ENCODE data around the gene STARD3. TPM values are rescaled to one million over a fixed set of nuclear protein-coding genes. Genes with fewer than 3 reads are reported as not detected.
"Not testable (repeated sequence)": the region's sequence is repeated elsewhere in the genome, so short reads cannot be mapped to it uniquely, and the experiment has no call there.

The STARD3 gene
- total RNA-seq, 1 donor from 2014 or later, result 18.4 TPM

DNA sequence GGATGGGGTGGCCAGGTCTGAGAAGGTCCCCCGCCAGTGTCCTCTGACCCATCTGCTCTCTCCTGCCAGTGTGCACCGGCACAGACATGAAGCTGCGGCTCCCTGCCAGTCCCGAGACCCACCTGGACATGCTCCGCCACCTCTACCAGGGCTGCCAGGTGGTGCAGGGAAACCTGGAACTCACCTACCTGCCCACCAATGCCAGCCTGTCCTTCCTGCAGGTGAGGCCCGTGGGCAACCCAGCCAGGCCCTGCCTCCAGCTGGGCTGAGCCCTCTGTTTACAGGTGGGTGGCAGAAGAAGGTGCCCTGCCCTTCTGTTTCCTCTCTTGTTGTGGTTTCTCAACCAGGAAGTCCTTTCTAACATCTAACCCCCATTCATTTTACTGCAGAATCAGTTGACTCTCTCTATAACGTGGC is 70.0 kb downstream of the STARD3 start:
- DNase-seq (ENCODE audit: low read depth), result no peak
- Histone ChIP-seq H3K36me3 (ENCODE audit: control insufficient read depth, insufficient read depth, low read length) (peaks cover 36% of the 10 kb centered on the region), H3K27me3 (ENCODE audit: control insufficient read depth, insufficient read depth, low read length) (no peaks in the 10 kb centered on the region), H3K4me3 (ENCODE audit: low read depth, low read length) (no peak overlapping the region)
- peak; percentile 75 for FAIRE-seq
- no peak for TF ChIP-seq CTCF (IDR thresholded peaks at IDR 0.05; ENCODE audit: insufficient read depth, low read length, severe bottlenecking)

DNA sequence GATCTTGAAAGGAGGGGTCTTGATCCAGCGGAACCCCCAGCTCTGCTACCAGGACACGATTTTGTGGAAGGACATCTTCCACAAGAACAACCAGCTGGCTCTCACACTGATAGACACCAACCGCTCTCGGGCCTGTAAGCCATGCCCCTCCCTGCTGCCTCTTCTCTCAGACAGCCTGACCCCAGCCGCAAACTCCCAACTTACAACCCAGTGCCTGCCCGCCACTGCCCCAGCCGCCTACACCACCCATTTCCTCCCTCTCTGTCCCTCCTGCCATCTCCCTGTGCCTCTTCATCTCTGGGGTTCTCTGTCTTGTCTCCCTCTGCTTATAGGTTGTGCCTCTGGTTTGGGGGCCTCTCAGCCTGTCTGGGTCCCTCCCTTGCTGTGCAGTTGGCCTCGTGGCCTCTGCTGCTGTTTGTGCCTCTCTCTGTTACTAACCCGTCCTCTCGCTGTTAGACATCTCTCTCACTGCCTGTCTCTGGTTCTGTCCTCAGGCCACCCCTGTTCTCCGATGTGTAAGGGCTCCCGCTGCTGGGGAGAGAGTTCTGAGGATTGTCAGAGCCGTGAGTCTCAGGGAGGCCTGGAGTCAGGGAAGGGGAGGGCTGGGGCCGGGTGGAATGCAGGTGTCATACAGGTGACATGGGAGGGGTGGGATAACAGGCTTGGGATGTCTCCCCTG is 72.5 kb downstream of the STARD3 start:
- no peak for TF ChIP-seq CTCF (IDR thresholded peaks at IDR 0.05; ENCODE audit: insufficient read depth, low read length, severe bottlenecking)
- H3K4me3 ChIP-seq (ENCODE audit: low read depth, low read length), result no peak overlapping the region
- H3K27me3 ChIP-seq (ENCODE audit: control insufficient read depth, insufficient read depth, low read length), result no peaks in the 10 kb centered on the region
- DNase-seq (ENCODE audit: low read depth), result no peak
- no peak for FAIRE-seq
- peaks cover 39% of the 10 kb centered on the region for H3K36me3 ChIP-seq (ENCODE audit: control insufficient read depth, insufficient read depth, low read length)

DNA sequence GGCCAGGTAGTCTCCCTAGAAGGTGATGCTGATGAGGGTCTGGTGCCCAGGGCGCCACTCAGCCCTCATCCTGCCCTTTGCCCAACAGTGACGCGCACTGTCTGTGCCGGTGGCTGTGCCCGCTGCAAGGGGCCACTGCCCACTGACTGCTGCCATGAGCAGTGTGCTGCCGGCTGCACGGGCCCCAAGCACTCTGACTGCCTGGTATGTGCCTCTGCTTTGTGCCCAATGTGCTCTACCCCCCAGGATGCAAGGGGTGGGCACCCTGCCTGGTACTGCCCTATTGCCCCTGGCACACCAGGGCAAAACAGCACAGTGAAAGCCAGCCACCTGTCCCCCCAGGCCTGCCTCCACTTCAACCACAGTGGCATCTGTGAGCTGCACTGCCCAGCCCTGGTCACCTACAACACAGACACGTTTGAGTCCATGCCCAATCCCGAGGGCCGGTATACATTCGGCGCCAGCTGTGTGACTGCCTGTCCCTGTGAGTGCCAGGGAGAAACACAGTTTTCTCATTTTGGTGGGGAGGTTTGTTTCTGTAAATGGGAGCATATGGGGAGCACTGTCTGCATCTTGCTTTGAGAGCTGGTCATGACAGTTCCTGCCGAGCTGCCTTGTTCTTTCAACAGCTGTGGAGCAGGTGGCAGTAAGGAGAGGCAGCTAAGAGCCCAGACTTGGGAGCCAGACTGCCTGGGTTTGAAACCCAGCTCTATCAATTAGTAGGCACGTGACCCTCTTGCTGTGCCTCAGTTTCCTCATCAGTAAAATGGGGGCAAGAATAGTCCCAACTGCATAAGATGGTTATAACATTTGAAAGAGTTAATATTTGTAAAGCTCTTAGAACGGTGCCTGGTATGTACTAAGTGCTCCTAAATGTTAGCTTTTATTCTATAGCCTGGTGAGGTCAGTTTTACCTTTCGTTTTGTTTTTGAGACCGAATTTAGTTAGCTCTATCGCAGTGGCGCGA is 73.3 kb downstream of the STARD3 start:
- FAIRE-seq (peak; percentile 47), DNase-seq (ENCODE audit: low read depth) (no peak)
- H3K36me3 ChIP-seq (ENCODE audit: control insufficient read depth, insufficient read depth, low read length), result peaks cover 39% of the 10 kb centered on the region
- no peak for TF ChIP-seq CTCF (IDR thresholded peaks at IDR 0.05; ENCODE audit: insufficient read depth, low read length, severe bottlenecking)
- no peak overlapping the region for H3K4me3 ChIP-seq (ENCODE audit: low read depth, low read length)
- H3K27me3 ChIP-seq (ENCODE audit: control insufficient read depth, insufficient read depth, low read length), result no peaks in the 10 kb centered on the region

GRCh38 chr17:39711071-39711470 is 74.1 kb downstream of the STARD3 start:
- not testable (repeated sequence) for H3K27me3 ChIP-seq (ENCODE audit: control insufficient read depth, insufficient read depth, low read length); FAIRE-seq; DNase-seq (ENCODE audit: low read depth); H3K4me3 ChIP-seq (ENCODE audit: low read depth, low read length)
- peaks cover 43% of the 10 kb centered on the region for H3K36me3 ChIP-seq (ENCODE audit: control insufficient read depth, insufficient read depth, low read length)

DNA sequence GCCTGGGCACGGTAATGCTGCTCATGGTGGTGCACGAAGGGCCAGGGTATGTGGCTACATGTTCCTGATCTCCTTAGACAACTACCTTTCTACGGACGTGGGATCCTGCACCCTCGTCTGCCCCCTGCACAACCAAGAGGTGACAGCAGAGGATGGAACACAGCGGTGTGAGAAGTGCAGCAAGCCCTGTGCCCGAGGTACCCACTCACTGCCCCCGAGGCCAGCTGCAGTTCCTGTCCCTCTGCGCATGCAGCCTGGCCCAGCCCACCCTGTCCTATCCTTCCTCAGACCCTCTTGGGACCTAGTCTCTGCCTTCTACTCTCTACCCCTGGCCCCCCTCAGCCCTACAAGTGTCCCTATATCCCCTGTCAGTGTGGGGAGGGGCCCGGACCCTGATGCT is 74.9 kb downstream of the STARD3 start:
- H3K4me3 ChIP-seq (ENCODE audit: low read depth, low read length), result no peak overlapping the region
- H3K27me3 ChIP-seq (ENCODE audit: control insufficient read depth, insufficient read depth, low read length), result no peaks in the 10 kb centered on the region
- H3K36me3 ChIP-seq (ENCODE audit: control insufficient read depth, insufficient read depth, low read length), result peaks cover 44% of the 10 kb centered on the region
- DNase-seq (ENCODE audit: low read depth) (no peak), FAIRE-seq (peak; percentile 66)
- no peak for TF ChIP-seq CTCF (IDR thresholded peaks at IDR 0.05; ENCODE audit: insufficient read depth, low read length, severe bottlenecking)

Other genes with a start within 250 kb of the STARD3 start
- 9.0 and 9.3 TPM in 2 replicates for gene FBXL20, start 235.5 kb upstream of the STARD3 start, total RNA-seq
- 21.6 and 25.0 TPM in 2 replicates for gene MED1, start 185.9 kb upstream of the STARD3 start, total RNA-seq
- 19.7 and 24.3 TPM in 2 replicates for gene CDK12, start 175.7 kb upstream of the STARD3 start, total RNA-seq
- not detected in 2 replicates for gene NEUROD2, start 29.2 kb upstream of the STARD3 start, total RNA-seq
- gene PPP1R1B, start 10.2 kb upstream of the STARD3 start, total RNA-seq, result not detected in 2 replicates
- 0.51 TPM in 1 of 2 replicates, not detected in the other for gene TCAP, start 28.2 kb downstream of the STARD3 start, total RNA-seq
- gene PNMT, start 31.3 kb downstream of the STARD3 start, total RNA-seq, result not detected in 2 replicates
- gene PGAP3, start 50.9 kb downstream of the STARD3 start, total RNA-seq, result 10.8 TPM in 2 replicates
- gene ERBB2, start 62.9 kb downstream of the STARD3 start, total RNA-seq, result 32.1 and 62.3 TPM in 2 replicates
- gene MIEN1, start 93.4 kb downstream of the STARD3 start, total RNA-seq, result 26.6 and 34.1 TPM in 2 replicates
- gene GRB7, start 100.8 kb downstream of the STARD3 start, total RNA-seq, result 9.0 and 14.0 TPM in 2 replicates
- under 0.01 TPM in 1 of 2 replicates, not detected in the other for gene IKZF3, start 227.2 kb downstream of the STARD3 start, total RNA-seq
- gene ZPBP2, start 231.1 kb downstream of the STARD3 start, total RNA-seq, result not detected in 2 replicates